OCI-LY1 (cell line): ENCODE data around the gene FBXW12.
"Not testable (repeated sequence)": the region's sequence is repeated elsewhere in the genome, so short reads cannot be mapped to it uniquely, and the experiment has no call there.

Experiments used
- CTCF ChIP-seq: fragments of 200-600 bp; sonication (generic), shearing (Covaris generic); IDR thresholded peaks from 2 replicates; pipeline ENCODE4 v1.5.1; 2017; ENCODE audit warnings: mild to moderate bottlenecking, antibody characterized with exemption, low read length, moderate library complexity, mixed read lengths
- EZH2 ChIP-seq: fragments of 200-600 bp; sonication (generic), shearing (Covaris generic); IDR thresholded peaks from 2 replicates; pipeline ENCODE4 v1.8.0; 2017; ENCODE audit warnings: borderline replicate concordance, mixed run types, mild to moderate bottlenecking, antibody characterized with exemption, low read length, moderate library complexity, mixed read lengths

GRCh38 chr3:48337536-48337935 lies 34.5 kb upstream of the FBXW12 start:
- TF ChIP-seq CTCF, EZH2: not testable (repeated sequence)
